ENCODE data around the gene RACGAP1. TPM values are rescaled to one million over a fixed set of nuclear protein-coding genes. Genes with fewer than 3 reads are reported as not detected.

Gene RACGAP1
- total RNA-seq, 1 experiment from 2014 or later: 112 TPM

DNA sequence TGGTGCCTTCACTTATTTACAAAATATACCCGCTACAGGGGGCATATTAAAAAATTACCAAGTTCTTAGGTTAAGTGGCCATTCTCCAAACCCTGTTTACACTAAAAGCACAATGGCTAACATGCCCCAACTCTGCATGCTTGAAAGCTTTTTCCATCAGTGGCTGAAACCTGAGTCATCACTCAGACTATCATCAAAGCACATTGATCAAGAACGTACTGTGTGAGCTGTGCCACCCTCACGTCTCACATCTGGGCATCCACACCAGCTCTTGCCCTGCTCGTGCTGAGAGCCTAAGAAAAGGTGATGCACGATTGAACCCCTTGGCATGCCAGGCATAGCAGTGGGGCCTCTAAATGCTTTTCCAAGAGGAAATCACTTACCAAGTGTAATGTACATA, 39.3 kb downstream of the RACGAP1 start:
- no peaks in the 10 kb centered on the region for H4K20me1 ChIP-seq (ENCODE audit: insufficient read depth)
- no peaks in the 10 kb centered on the region for H3K36me3 ChIP-seq (ENCODE audit: low read depth)
- no peaks in the 10 kb centered on the region for H3K27me3 ChIP-seq (ENCODE audit: insufficient read depth, low read depth)
- ChIA-PET CTCF (interaction anchor here (1.2 kb wide), 1 partner anchor 50 kb away, joined by 13 read pairs; no protein-coding TSS in a partner anchor), POLR2A (ENCODE audit: unreplicated experiment) (no interaction called here)
- no peaks in the 10 kb centered on the region for H3K79me2 ChIP-seq (ENCODE audit: low read depth)
- H3K9me2 ChIP-seq (ENCODE audit: insufficient read depth): no peaks in the 10 kb centered on the region
- no peak overlapping the region for H3K4me2 ChIP-seq
- no peak overlapping the region for H2AFZ ChIP-seq
- TF ChIP-seq EZH2 (IDR thresholded peaks at IDR 0.05; ENCODE audit: low read depth): no peak
- TF ChIP-seq, protein P1, sequence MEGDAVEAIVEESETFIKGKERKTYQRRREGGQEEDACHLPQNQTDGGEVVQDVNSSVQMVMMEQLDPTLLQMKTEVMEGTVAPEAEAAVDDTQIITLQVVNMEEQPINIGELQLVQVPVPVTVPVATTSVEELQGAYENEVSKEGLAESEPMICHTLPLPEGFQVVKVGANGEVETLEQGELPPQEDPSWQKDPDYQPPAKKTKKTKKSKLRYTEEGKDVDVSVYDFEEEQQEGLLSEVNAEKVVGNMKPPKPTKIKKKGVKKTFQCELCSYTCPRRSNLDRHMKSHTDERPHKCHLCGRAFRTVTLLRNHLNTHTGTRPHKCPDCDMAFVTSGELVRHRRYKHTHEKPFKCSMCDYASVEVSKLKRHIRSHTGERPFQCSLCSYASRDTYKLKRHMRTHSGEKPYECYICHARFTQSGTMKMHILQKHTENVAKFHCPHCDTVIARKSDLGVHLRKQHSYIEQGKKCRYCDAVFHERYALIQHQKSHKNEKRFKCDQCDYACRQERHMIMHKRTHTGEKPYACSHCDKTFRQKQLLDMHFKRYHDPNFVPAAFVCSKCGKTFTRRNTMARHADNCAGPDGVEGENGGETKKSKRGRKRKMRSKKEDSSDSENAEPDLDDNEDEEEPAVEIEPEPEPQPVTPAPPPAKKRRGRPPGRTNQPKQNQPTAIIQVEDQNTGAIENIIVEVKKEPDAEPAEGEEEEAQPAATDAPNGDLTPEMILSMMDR (conservative IDR thresholded peaks at IDR 0.05): no peak
- no peaks in the 10 kb centered on the region for H3K9me3 ChIP-seq (ENCODE audit: insufficient read depth, low read depth)
- peaks cover 5% of the 10 kb centered on the region; the same call in 1 of the 2 replicates for H3F3A ChIP-seq (ENCODE audit: insufficient read depth, low read depth)
- H3K27ac ChIP-seq: no peak overlapping the region
- BruUV-seq (replicated peaks): no TSS peak
- H3K4me1 ChIP-seq (replicated peaks; ENCODE audit: insufficient read depth): no peaks in the 10 kb centered on the region
- intact Hi-C loops (cut with micrococcal nuclease; ENCODE audit: unreplicated experiment): loop anchor here (5.0 kb wide), 1 partner anchor 36 kb away; no protein-coding TSS in a partner anchor
- H3K4me3 ChIP-seq: no peak overlapping the region
- DNase-seq: no peak

DNA sequence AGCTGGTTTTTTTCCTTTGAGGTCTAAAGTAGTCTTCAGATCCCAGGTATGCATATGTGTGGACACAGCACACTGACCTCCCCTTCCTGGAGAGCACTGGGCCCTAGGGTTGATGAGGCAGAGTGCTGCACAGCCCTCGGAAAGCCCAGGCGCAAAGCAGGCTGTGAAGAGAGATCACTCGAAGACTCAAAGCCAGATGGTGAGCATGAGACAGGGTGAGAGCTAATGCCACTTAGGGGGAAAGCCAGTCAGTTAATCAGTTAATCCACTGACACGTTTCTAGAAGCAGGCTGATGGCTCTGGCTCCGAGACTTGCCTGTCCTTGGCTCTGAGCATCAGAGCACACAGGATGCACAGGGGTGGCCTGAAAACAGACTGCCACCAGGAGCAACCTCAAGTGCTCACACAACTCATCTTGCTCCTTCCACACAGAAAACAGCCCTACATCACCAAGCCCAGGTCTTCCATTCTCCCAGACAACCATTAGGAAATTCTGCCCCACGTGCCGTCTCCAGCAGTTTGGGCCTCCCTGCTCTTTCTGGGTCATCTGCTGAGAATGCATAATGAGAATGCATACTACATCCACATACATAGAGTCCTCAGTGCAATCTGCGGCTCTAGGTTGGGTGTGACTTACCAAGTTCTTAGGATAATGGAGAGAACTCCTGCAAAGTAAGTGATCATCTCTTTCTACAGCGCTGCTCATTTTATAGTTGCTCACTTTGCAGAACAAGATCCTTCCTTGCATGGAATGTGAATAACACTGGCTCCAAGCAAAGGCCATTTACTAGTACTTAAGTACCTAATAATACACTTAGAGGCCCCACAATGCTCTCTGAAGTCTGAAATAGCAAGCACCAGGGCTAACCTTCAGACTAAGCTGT, 40.6 kb downstream of the RACGAP1 start:
- H3K79me2 ChIP-seq (ENCODE audit: low read depth): no peaks in the 10 kb centered on the region
- H3K4me1 ChIP-seq (replicated peaks; ENCODE audit: insufficient read depth): no peaks in the 10 kb centered on the region
- H3K9me3 ChIP-seq (ENCODE audit: insufficient read depth, low read depth): no peaks in the 10 kb centered on the region
- H3F3A ChIP-seq (ENCODE audit: insufficient read depth, low read depth): peaks cover 5% of the 10 kb centered on the region; the same call in 1 of the 2 replicates
- no peaks in the 10 kb centered on the region for H3K36me3 ChIP-seq (ENCODE audit: low read depth)
- no peaks in the 10 kb centered on the region for H3K9me2 ChIP-seq (ENCODE audit: insufficient read depth)
- no peak overlapping the region for H3K27ac ChIP-seq
- no TSS peak for BruUV-seq (replicated peaks)
- H3K4me3 ChIP-seq: no peak overlapping the region
- no peak overlapping the region for H3K4me2 ChIP-seq
- no peaks in the 10 kb centered on the region for H3K27me3 ChIP-seq (ENCODE audit: insufficient read depth, low read depth)
- ChIA-PET POLR2A (ENCODE audit: unreplicated experiment) (no interaction called here), CTCF (interaction anchor here (1.2 kb wide), 1 partner anchor 51 kb away, joined by 13 read pairs; no protein-coding TSS in a partner anchor)
- DNase-seq: no peak
- no peak overlapping the region for H2AFZ ChIP-seq
- no peak for TF ChIP-seq EZH2 (IDR thresholded peaks at IDR 0.05; ENCODE audit: low read depth)
- TF ChIP-seq, protein P1 (conservative IDR thresholded peaks at IDR 0.05): no peak
- no peaks in the 10 kb centered on the region for H4K20me1 ChIP-seq (ENCODE audit: insufficient read depth)
- intact Hi-C loops (cut with micrococcal nuclease; ENCODE audit: unreplicated experiment): loop anchor here (5.0 kb wide), 1 partner anchor 38 kb away; no protein-coding TSS in a partner anchor

DNA sequence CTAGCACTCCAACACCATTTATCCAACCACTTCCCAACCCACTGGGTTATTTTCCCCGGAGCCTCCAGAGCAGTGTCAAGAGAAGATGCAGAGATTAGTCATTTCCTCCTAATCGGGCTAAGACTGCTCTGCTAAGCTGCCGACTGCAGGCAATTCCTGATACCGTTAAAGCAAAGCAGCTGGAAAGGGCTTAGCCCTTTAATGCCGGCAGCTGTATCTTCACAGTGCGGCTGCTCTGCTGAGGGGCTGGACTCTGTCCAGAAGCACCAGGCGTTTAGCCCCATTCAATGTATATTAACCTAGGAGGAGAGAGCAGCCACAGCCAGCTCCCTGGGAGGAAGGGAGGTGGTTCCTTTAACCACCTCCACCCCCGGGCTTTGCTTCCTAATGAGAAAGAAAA, 41.4 kb downstream of the RACGAP1 start:
- Histone ChIP-seq H3K27ac (no peak overlapping the region), H3K4me1 (replicated peaks; ENCODE audit: insufficient read depth) (no peaks in the 10 kb centered on the region), H3K9me3 (ENCODE audit: insufficient read depth, low read depth) (no peaks in the 10 kb centered on the region), H3K27me3 (ENCODE audit: insufficient read depth, low read depth) (no peaks in the 10 kb centered on the region), H3K36me3 (ENCODE audit: low read depth) (no peaks in the 10 kb centered on the region), H3K4me3 (no peak overlapping the region), H3K4me2 (no peak overlapping the region), H3K9me2 (ENCODE audit: insufficient read depth) (no peaks in the 10 kb centered on the region), H2AFZ (no peak overlapping the region), H4K20me1 (ENCODE audit: insufficient read depth) (no peaks in the 10 kb centered on the region), H3F3A (ENCODE audit: insufficient read depth, low read depth) (peaks cover 5% of the 10 kb centered on the region; the same call in 1 of the 2 replicates), H3K79me2 (ENCODE audit: low read depth) (no peaks in the 10 kb centered on the region)
- no peak for DNase-seq
- POLR2A ChIA-PET (ENCODE audit: unreplicated experiment): no interaction called here
- intact Hi-C loops (cut with micrococcal nuclease; ENCODE audit: unreplicated experiment): no loop called here
- no TSS peak for BruUV-seq (replicated peaks)
- TF ChIP-seq EZH2 (IDR thresholded peaks at IDR 0.05; ENCODE audit: low read depth): no peak
- TF ChIP-seq, protein P1 (conservative IDR thresholded peaks at IDR 0.05): no peak
- CTCF ChIA-PET: no interaction called here

All from PC-9 (cell line).